ENCODE data around the gene REG4.
A peak's percentile ranks its signal among the peaks of the same experiment; 100 is the strongest.
"Not testable (repeated sequence)": the region's sequence is repeated elsewhere in the genome, so short reads cannot be mapped to it uniquely, and the experiment has no call there.

Gene REG4

DNA sequence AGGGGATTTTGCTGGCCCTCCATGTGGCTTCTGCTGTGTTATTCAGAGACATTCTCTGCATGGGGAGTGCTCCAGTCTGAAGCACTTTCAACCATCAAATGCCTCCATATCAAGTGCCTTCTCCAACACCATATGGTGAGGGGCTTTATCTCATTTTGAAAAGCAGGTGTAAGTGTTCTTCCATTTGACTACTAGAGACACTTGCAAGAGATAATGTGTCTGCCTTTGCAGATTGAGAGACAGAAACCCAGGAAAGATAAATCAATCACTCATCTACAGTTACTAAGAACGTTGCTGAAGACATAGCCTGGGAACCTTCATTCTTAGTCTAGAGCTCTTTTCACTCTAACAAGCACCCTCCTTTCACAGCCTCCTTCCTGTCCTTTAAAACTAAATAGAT, 29.5 kb upstream of the REG4 start:
- TF ChIP-seq CTCF (conservative IDR thresholded peaks at IDR 0.05; ENCODE audit: low read depth, low read length), result no peak
- no peak overlapping the region for H3K4me3 ChIP-seq (ENCODE audit: low read length)
- DNase-seq (ENCODE audit: low read depth), result no peak

GRCh38 chr1:119838236-119838635, 27.0 kb upstream of the REG4 start:
- no peak overlapping the region for H3K4me3 ChIP-seq (ENCODE audit: low read length)
- TF ChIP-seq CTCF (conservative IDR thresholded peaks at IDR 0.05; ENCODE audit: low read depth, low read length), result no peak
- no peak for DNase-seq (ENCODE audit: low read depth)

DNA sequence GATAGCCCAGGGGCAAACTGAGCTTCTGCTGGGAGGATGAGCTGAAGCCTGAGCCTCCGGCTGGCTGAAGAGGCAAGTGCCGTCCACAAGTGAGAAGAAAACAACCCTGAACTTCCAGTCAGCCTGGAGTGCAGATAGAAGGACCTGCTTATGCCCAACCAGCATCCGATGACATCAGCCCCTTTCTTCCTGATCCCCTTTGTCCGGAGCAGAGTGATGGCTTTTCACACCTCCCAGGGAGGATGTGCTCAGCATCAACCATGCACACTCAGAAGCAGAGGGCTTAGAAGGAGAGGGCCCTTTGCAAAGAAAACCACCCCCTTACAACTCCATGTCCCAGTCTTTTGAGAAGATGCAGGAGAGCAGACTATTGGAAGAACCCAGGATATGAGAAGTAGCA, 23.7 kb upstream of the REG4 start:
- DNase-seq (ENCODE audit: low read depth), result no peak
- no peak overlapping the region for H3K4me3 ChIP-seq (ENCODE audit: low read length)
- TF ChIP-seq CTCF (conservative IDR thresholded peaks at IDR 0.05; ENCODE audit: low read depth, low read length), result no peak

GRCh38 chr1:119831027-119831426, 19.8 kb upstream of the REG4 start:
- no peak for TF ChIP-seq CTCF (conservative IDR thresholded peaks at IDR 0.05; ENCODE audit: low read depth, low read length)
- no peak for DNase-seq (ENCODE audit: low read depth)
- H3K4me3 ChIP-seq (ENCODE audit: low read length), result no peak overlapping the region

DNA sequence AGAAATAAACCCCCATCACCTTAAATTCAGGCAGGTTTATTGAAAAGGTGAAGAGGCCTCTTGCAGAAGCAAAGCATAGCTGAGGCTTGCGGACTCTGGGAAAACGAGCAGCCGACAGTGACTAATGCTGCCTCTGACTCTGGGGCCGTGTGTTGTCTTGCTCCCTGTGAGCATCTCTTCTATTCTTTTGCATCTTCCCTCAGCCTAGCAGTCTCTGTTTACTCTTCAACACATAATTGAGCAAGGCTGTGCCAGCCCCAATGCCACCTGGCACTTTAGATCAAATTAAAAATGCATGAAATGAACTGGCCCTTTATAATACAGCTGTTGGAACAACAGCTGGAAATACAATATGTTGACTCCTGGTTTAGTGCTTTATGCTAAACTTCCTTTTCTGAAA, 18.4 kb upstream of the REG4 start:
- no peak for DNase-seq (ENCODE audit: low read depth)
- no peak for TF ChIP-seq CTCF (conservative IDR thresholded peaks at IDR 0.05; ENCODE audit: low read depth, low read length)

GRCh38 chr1:119829006-119829405, 17.7 kb upstream of the REG4 start:
- not testable (repeated sequence) for DNase-seq (ENCODE audit: low read depth)

More for the DNA sequence above, 18.4 kb upstream of the REG4 start:
- no peak overlapping the region for H3K4me3 ChIP-seq (ENCODE audit: low read length)

DNA sequence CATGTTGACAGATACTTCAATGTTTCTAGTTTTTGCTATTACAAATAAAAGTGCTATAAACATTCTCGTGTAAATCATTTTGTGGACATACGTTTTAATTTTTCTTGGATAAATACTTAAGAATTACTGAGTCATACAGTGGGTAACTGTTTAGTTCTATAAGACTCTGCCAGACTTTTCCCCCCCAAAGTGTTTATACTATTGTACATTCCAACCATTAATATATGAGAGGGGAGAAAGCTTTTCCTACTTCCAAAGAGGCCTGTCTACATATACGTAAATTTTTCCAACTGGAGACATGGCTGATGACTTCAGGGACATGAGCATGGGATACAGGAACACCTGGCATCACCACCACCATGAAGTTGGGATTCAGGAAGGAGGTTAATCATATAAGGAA, 17.0 kb upstream of the REG4 start:
- no peak overlapping the region for H3K4me3 ChIP-seq (ENCODE audit: low read length)
- DNase-seq (ENCODE audit: low read depth), result no peak
- no peak for TF ChIP-seq CTCF (conservative IDR thresholded peaks at IDR 0.05; ENCODE audit: low read depth, low read length)

More at GRCh38 chr1:119829006-119829405, 17.7 kb upstream of the REG4 start:
- H3K4me3 ChIP-seq (ENCODE audit: low read length), result not testable (repeated sequence)

GRCh38 chr1:119827010-119827409, 15.8 kb upstream of the REG4 start:
- no peak for DNase-seq (ENCODE audit: low read depth)
- peak; percentile 52 for TF ChIP-seq CTCF (conservative IDR thresholded peaks at IDR 0.05; ENCODE audit: low read depth, low read length)
- H3K4me3 ChIP-seq (ENCODE audit: low read length), result no peak overlapping the region

Data from retinal pigment epithelial cell (primary cell).